Neural cell (in vitro differentiated cells): Measurements from ENCODE around the gene FMN2. TPM values are rescaled to one million over a fixed set of nuclear protein-coding genes. Genes with fewer than 3 reads are reported as not detected.

Source experiments
- H2AFZ ChIP-seq: fragments of 200-600, 300-800 bp; sonication (generic), shearing (Covaris generic); 2 replicates; pipeline ENCODE4 v1.6.0; 2014; ENCODE audit warnings: low read depth, mild to moderate bottlenecking, antibody characterized with exemption, low read length, moderate library complexity
- H3F3A ChIP-seq: fragments of 200-600 bp; shearing (Covaris generic); 2 replicates; pipeline ENCODE4 v1.6.1; 2016; ENCODE audit warnings: mild to moderate bottlenecking, moderate library complexity, mixed read lengths, antibody characterized with exemption, low read length; ENCODE audit not compliant: insufficient read depth, poor library complexity, severe bottlenecking
- H3K27ac ChIP-seq: fragments of 200-600, 300-800 bp; sonication (generic), shearing (Covaris generic); 2 replicates; pipeline ENCODE4 v1.5.1; 2014; ENCODE audit warnings: mild to moderate bottlenecking, low read length, moderate library complexity
- H3K27me3 ChIP-seq: fragments of 300-800, 200-600 bp; sonication (generic), shearing (Covaris generic); 2 replicates; pipeline ENCODE4 v1.6.0; 2014; ENCODE audit warnings: mild to moderate bottlenecking, low read depth, low read length, moderate library complexity; ENCODE audit not compliant: insufficient read depth
- H3K36me3 ChIP-seq: fragments of 300-800, 200-600 bp; sonication (generic), shearing (Covaris generic); 2 replicates; pipeline ENCODE4 v1.5.1; 2014; ENCODE audit warnings: mild to moderate bottlenecking, antibody characterized with exemption, low read length, moderate library complexity; ENCODE audit not compliant: insufficient read depth
- H3K4me2 ChIP-seq: fragments of 300-800, 200-600 bp; sonication (generic), shearing (Covaris generic); 2 replicates; pipeline ENCODE4 v1.6.0; 2014; ENCODE audit warnings: mild to moderate bottlenecking, low read length
- H3K4me3 ChIP-seq: fragments of 300-800, 200-600 bp; sonication (generic), shearing (Covaris generic); 2 replicates; pipeline ENCODE4 v1.5.1; 2014; ENCODE audit warnings: mild to moderate bottlenecking, low read length, moderate library complexity
- H3K79me2 ChIP-seq: fragments of 200-600 bp; shearing (Covaris generic); replicated peaks from 2 replicates; pipeline ENCODE4 v1.6.0; 2014; ENCODE audit warnings: mild to moderate bottlenecking, low read length, moderate library complexity; ENCODE audit not compliant: insufficient read depth
- H3K9ac ChIP-seq: fragments of 300-800, 200-600 bp; sonication (generic), shearing (Covaris generic); 2 replicates; pipeline ENCODE4 v1.6.1; 2016; ENCODE audit warnings: mild to moderate bottlenecking, low read length, mixed read lengths
- H3K9me2 ChIP-seq: fragments of 200-600 bp; shearing (Covaris generic); 2 replicates; pipeline ENCODE4 v1.6.1; 2016; ENCODE audit warnings: mild to moderate bottlenecking, low read length, mixed read lengths; ENCODE audit not compliant: insufficient read depth
- H3K9me3 ChIP-seq: fragments of 200-600, 300-800 bp; sonication (generic), shearing (Covaris generic); 2 replicates; pipeline ENCODE4 v1.6.1; 2016; ENCODE audit warnings: mild to moderate bottlenecking, mixed run types, low read length, moderate library complexity, mixed read lengths
- H4K20me1 ChIP-seq: fragments of 200-600 bp; shearing (Covaris generic); 2 replicates; pipeline ENCODE4 v1.6.1; 2016; ENCODE audit warnings: mild to moderate bottlenecking, mixed run types; ENCODE audit not compliant: insufficient read depth
- CTCF ChIP-seq: fragments of 450-650 bp; IDR thresholded peaks from 2 replicates; pipeline ENCODE4 v1.5.1; 2014; ENCODE audit warnings: antibody characterized with exemption, mild to moderate bottlenecking, moderate library complexity; ENCODE audit not compliant: poor library complexity, severe bottlenecking
- EP300 ChIP-seq: fragments of 450-650 bp; conservative IDR thresholded peaks from 2 replicates; pipeline ENCODE4 v1.6.1; 2014; ENCODE audit warnings: antibody characterized with exemption, mild to moderate bottlenecking, moderate library complexity; ENCODE audit not compliant: poor library complexity, severe bottlenecking
- EZH2 ChIP-seq: fragments of 200-600, 300-800 bp; shearing (Covaris generic), sonication (generic); IDR thresholded peaks from 2 replicates; pipeline ENCODE4 v1.6.1; 2014; ENCODE audit warnings: antibody characterized with exemption, low read length, borderline replicate concordance, mild to moderate bottlenecking; ENCODE audit not compliant: insufficient read depth, poor library complexity, severe bottlenecking
- POLR2AphosphoS5 ChIP-seq: IDR thresholded peaks from 2 replicates; pipeline ENCODE4 v1.6.1; 2012
- RAD21 ChIP-seq: fragments of 450-650 bp; conservative IDR thresholded peaks from 2 replicates; pipeline ENCODE4 v1.6.1; 2014; ENCODE audit warnings: antibody characterized with exemption, mild to moderate bottlenecking, moderate library complexity
- SMC3 ChIP-seq: fragments of 450-650 bp; conservative IDR thresholded peaks from 2 replicates; pipeline ENCODE4 v1.6.1; 2014; ENCODE audit warnings: antibody characterized with exemption, mild to moderate bottlenecking, moderate library complexity; ENCODE audit not compliant: poor library complexity
- TAF1 ChIP-seq: IDR thresholded peaks from 2 replicates; pipeline ENCODE4 v1.6.1; 2012; ENCODE audit warnings: low read depth
- polyA plus RNA-seq: library from polyadenylated mRNA; depleted of rRNA; stranded (reverse); fragments of >200 nt; gene quantifications from 2 replicates; pipeline ENCODE4 v1.2.3, GENCODE V29; 2014
- TF ChIP-seq, protein P1 (sequence below): IDR thresholded peaks from 2 replicates; pipeline ENCODE4 v1.6.1; 2012; ENCODE audit warnings: borderline replicate concordance

The FMN2 gene
- polyA plus RNA-seq, 1 donor from 2014 or later = 23.9 TPM

DNA sequence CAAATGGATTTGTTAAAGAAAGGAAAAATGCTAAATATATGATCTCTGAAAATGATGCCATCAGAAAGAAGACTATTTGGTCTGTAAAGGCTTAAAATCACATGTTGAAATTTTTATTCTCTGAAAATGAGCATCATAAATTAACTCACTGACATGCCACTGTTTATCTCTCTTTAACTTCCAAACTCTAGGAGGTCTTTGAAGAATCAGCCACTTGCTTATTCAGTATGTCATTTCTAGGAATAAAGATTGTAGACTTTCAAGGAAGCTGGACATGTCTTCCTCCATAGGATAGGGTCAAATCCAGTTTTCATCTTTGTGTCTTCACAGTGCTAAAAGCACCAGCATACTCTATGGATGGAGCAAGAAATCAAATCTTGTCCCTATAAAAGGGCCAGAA lies 147.6 kb downstream of the FMN2 start:
- no peaks in the 10 kb centered on the region for H3K79me2 ChIP-seq
- no peaks in the 10 kb centered on the region for H3F3A ChIP-seq
- no peaks in the 10 kb centered on the region for H3K27me3 ChIP-seq
- no peak overlapping the region for H3K4me3 ChIP-seq
- no peaks in the 10 kb centered on the region for H3K9me3 ChIP-seq
- H3K4me2 ChIP-seq = no peak overlapping the region
- peaks cover 5% of the 10 kb centered on the region for H3K36me3 ChIP-seq
- H2AFZ ChIP-seq = no peak overlapping the region
- no peaks in the 10 kb centered on the region for H3K9me2 ChIP-seq
- H3K27ac ChIP-seq = no peak overlapping the region
- TF ChIP-seq CTCF (no peak), SMC3 (no peak), POLR2AphosphoS5 (no peak)
- no peak overlapping the region for H3K9ac ChIP-seq
- no peaks in the 10 kb centered on the region for H4K20me1 ChIP-seq

- no peaks in the 10 kb centered on the region for H3K27me3 ChIP-seq
- no peak overlapping the region for H3K27ac ChIP-seq
- no peaks in the 10 kb centered on the region for H3K79me2 ChIP-seq
- H3F3A ChIP-seq = no peaks in the 10 kb centered on the region
- no peaks in the 10 kb centered on the region for H3K9me2 ChIP-seq
- no peaks in the 10 kb centered on the region for H4K20me1 ChIP-seq
- TF ChIP-seq EP300 (no peak), POLR2AphosphoS5 (no peak), CTCF (no peak)
- TF ChIP-seq, protein P1, sequence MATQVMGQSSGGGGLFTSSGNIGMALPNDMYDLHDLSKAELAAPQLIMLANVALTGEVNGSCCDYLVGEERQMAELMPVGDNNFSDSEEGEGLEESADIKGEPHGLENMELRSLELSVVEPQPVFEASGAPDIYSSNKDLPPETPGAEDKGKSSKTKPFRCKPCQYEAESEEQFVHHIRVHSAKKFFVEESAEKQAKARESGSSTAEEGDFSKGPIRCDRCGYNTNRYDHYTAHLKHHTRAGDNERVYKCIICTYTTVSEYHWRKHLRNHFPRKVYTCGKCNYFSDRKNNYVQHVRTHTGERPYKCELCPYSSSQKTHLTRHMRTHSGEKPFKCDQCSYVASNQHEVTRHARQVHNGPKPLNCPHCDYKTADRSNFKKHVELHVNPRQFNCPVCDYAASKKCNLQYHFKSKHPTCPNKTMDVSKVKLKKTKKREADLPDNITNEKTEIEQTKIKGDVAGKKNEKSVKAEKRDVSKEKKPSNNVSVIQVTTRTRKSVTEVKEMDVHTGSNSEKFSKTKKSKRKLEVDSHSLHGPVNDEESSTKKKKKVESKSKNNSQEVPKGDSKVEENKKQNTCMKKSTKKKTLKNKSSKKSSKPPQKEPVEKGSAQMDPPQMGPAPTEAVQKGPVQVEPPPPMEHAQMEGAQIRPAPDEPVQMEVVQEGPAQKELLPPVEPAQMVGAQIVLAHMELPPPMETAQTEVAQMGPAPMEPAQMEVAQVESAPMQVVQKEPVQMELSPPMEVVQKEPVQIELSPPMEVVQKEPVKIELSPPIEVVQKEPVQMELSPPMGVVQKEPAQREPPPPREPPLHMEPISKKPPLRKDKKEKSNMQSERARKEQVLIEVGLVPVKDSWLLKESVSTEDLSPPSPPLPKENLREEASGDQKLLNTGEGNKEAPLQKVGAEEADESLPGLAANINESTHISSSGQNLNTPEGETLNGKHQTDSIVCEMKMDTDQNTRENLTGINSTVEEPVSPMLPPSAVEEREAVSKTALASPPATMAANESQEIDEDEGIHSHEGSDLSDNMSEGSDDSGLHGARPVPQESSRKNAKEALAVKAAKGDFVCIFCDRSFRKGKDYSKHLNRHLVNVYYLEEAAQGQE = no peak
- H3K9ac ChIP-seq = no peak overlapping the region
- no peaks in the 10 kb centered on the region for H3K9me3 ChIP-seq
- no peak overlapping the region for H3K4me2 ChIP-seq
- H3K36me3 ChIP-seq = peaks cover 5% of the 10 kb centered on the region
- H2AFZ ChIP-seq = no peak overlapping the region
- no peak overlapping the region for H3K4me3 ChIP-seq
Measured at GRCh38 chr1:240241278-240241677, 149.6 kb downstream of the FMN2 start.

DNA sequence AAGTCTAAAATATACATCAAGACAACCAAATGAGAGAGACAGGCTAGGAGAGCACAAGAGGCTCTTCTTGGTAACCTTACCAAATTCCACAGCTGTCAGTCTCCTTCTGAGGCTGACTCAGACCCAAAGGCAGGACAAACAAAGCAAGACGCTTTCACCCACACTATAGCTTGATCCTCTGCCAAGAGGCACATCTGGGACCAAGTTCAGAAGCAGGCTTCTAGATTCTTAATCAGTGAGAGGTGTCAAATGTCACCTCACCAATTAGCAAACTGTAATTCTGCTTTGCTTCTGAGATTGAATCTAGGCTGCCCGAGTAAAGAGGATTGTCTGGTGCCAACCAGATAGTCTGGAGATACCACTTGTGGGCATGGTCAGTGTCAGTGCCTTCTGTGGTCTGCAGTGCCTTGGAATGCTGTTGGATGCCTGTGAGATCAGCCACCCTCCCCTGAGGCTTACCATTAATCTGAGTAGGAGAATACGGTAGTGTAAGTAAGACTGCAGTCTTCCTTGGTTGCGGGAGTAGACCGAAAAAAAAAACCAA lies 151.0 kb downstream of the FMN2 start:
- no peaks in the 10 kb centered on the region for H3K79me2 ChIP-seq
- peaks cover 5% of the 10 kb centered on the region for H3K36me3 ChIP-seq
- no peaks in the 10 kb centered on the region for H3K27me3 ChIP-seq
- H2AFZ ChIP-seq = no peak overlapping the region
- no peaks in the 10 kb centered on the region for H3K9me3 ChIP-seq
- no peak overlapping the region for H3K9ac ChIP-seq
- H3K27ac ChIP-seq = no peak overlapping the region
- no peak overlapping the region for H3K4me2 ChIP-seq
- H4K20me1 ChIP-seq = no peaks in the 10 kb centered on the region
- H3K9me2 ChIP-seq = no peaks in the 10 kb centered on the region
- H3F3A ChIP-seq = no peaks in the 10 kb centered on the region
- H3K4me3 ChIP-seq = no peak overlapping the region
- TF ChIP-seq EZH2 (no peak), RAD21 (no peak), POLR2AphosphoS5 (no peak), CTCF (no peak), TAF1 (no peak), SMC3 (no peak)
- TF ChIP-seq, protein P1 = no peak
